Neutrophil (primary cell): ENCODE measurements around the gene ECSCR.
"Not testable (repeated sequence)": the region's sequence is repeated elsewhere in the genome, so short reads cannot be mapped to it uniquely, and the experiment has no call there.

ENCODE experiments used
- H3K27ac ChIP-seq: fragments of 200-600 bp; sonication (generic); 2 replicates; pipeline ENCODE4 v1.5.1; 2016; ENCODE audit warnings: mild to moderate bottlenecking, moderate library complexity
- H3K27me3 ChIP-seq: fragments of 200-600 bp; sonication (generic); 2 replicates; pipeline ENCODE4 v1.6.0; 2016; ENCODE audit warnings: mild to moderate bottlenecking
- H3K36me3 ChIP-seq: fragments of 200-600 bp; sonication (generic); 2 replicates; pipeline ENCODE4 v1.5.1; 2017
- H3K4me1 ChIP-seq, 2 experiments: fragments of 200-600 bp in 1 of 2; sonication (generic) in 1 of 2; 1 replicate in 1 of 2; 2 replicates in 1 of 2; pipeline versions ENCODE4 v1.5.1 to v1.6.1; 2013 to 2016; ENCODE audit warnings: low read depth in 1 of 2, low read length in 1 of 2, mild to moderate bottlenecking in 1 of 2, moderate library complexity in 1 of 2; ENCODE audit not compliant: control insufficient read depth in 1 of 2, insufficient read depth in 1 of 2
- H3K4me3 ChIP-seq, 2 experiments: fragments of 200-600 bp in 1 of 2; sonication (generic) in 1 of 2; 1 replicate in 1 of 2; 2 replicates in 1 of 2; pipeline ENCODE4 v1.5.1; 2013 to 2016; ENCODE audit warnings: low read depth in 1 of 2, low read length in 1 of 2, mild to moderate bottlenecking in 1 of 2, moderate library complexity in 1 of 2
- H3K9me3 ChIP-seq: fragments of 200-600 bp; sonication (generic); 2 replicates; pipeline ENCODE4 v1.5.1; 2016
- CTCF ChIP-seq: fragments of 200-600 bp; sonication (generic); IDR thresholded peaks from 2 replicates; pipeline ENCODE4 v1.5.1; 2016; ENCODE audit warnings: antibody characterized with exemption

Gene ECSCR

DNA sequence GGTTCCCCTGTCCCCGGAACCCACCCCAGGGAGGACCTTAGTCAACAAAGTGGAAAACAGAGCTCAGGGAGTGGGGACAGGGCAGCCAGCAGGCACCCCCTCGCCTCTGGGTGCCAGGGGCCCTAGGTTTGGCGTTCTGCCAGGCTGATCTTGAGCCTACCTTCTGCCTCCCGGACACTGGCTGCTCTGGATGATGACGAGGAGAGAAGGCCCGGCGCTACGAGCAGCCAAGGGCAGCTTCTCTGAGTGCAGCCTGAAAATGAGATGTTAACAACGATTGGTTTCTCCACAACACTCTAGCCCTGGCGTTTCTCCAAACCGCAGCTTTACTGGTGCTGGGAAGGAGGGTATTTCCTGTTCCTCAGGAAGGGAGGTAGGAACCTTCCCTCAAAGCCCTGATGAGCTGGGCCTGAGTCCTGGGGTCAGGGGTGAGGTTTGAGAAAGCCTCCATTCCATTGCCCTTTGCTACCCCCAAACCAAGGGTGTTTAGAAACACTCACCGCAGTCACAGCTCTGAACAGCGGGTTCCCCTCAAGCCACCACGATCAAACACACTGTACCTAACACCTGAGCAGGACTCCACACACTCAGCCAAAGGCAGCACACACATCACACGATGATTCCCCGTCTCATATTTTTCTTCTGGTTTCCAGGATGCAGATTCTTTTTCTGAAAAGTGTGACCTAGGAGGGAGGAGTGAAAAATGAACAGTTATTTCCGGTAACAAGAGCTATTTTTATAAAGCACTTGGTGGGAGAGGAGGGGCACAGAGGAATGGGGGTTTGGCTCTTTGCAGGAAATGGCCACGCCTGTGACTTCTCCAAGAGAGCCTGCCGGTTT, 19.7 kb upstream of the ECSCR start, which contains the start of gene STING1:
TSS of gene STING1 (minus strand) at position 709 of the 840 bp plus-strand sequence. CDS start 1,054 bp downstream, outside the sequence.
- no peak for TF ChIP-seq CTCF
- Histone ChIP-seq H3K9me3 (no peaks in the 10 kb centered on the region), H3K4me3 (peak within 1 kb of the TSS; percentile 42 to 47), H3K4me1 (peaks cover 26 to 27% of the 10 kb centered on the region in 2 experiments), H3K36me3 (no peaks in the 10 kb centered on the region), H3K27ac (peak within 1 kb of the TSS; percentile 74), H3K27me3 (no peaks in the 10 kb centered on the region)

DNA sequence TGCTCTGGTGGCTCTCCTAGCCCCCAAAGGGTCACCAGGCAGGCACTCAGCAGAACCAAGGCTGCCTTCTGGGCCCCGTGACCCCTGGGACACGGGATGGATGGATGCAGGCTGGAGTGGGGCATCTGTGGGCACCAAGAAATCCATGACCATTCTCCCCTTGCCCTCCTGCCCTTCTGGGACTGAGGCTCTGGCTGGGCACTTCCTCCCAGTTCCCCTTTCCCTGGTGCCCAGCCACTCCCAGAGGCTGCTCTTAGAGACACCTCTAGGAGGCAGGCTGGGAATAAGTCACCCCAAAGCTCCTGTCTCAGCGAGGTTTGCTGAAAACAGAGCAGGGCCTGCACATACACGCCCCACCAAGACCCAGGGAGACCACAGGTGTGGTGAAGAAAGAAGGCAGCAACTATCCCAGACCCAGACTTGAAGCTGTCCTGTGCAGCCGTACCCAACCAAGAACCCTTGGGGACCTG, 19.1 kb upstream of the ECSCR start:
- peaks cover 26 to 27% of the 10 kb centered on the region in 2 experiments for H3K4me1 ChIP-seq
- no peak for TF ChIP-seq CTCF
- H3K27me3 ChIP-seq = no peaks in the 10 kb centered on the region
- H3K36me3 ChIP-seq = no peaks in the 10 kb centered on the region
- peak overlapping the region; percentile 42 to 47 for H3K4me3 ChIP-seq
- no peaks in the 10 kb centered on the region for H3K9me3 ChIP-seq
- H3K27ac ChIP-seq = peak overlapping the region; percentile 74

DNA sequence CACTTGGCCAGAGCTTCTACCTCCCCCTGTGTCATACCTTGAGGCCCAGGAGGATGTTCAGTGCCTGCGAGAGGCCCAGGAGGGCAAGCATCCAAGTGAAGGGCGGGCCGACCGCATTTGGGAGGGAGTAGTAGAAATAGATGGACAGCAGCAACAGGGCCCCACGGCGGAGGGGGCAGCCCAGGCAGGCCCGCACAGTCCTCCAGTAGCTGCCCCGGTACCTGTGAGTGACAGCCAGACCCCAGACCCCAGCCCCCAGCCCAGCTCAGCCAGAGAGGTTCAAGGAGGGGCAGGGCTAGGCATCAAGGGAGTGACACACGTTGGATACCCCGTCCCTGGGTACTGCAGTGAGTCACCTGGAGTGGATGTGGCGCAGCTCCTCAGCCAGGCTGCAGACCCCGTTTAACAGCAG, 18.6 kb upstream of the ECSCR start:
- Histone ChIP-seq H3K36me3 (no peaks in the 10 kb centered on the region), H3K9me3 (no peaks in the 10 kb centered on the region), H3K4me1 (peaks cover 29% of the 10 kb centered on the region in 2 experiments), H3K27me3 (no peaks in the 10 kb centered on the region), H3K4me3 (peak overlapping the region; percentile 42 to 47), H3K27ac (peak overlapping the region; percentile 74)
- TF ChIP-seq CTCF = no peak

DNA sequence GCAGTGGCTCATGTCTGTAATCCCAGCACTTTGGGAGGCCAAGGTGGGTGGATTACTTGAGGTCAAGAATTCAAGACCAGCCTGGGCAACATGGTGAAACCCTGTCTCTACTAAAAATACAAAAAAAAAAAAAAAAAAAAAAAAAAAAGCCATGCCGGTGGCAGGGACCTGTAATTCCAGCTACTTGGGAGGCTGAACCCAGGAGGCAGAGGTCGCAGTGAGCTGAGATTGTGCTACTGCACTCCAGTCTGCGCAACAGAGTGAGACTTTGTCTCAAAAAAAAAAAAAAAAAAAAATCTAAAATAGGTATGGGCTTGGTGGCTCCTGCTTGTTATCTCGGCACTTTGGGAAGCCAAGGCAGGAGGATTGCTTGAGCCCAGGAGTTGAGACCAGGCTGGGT, 17.2 kb upstream of the ECSCR start:
- not testable (repeated sequence) for H3K36me3 ChIP-seq, H3K27ac ChIP-seq, H3K9me3 ChIP-seq, H3K27me3 ChIP-seq, H3K4me3 ChIP-seq
- peaks cover 43% of the 10 kb centered on the region in 2 experiments for H3K4me1 ChIP-seq

DNA sequence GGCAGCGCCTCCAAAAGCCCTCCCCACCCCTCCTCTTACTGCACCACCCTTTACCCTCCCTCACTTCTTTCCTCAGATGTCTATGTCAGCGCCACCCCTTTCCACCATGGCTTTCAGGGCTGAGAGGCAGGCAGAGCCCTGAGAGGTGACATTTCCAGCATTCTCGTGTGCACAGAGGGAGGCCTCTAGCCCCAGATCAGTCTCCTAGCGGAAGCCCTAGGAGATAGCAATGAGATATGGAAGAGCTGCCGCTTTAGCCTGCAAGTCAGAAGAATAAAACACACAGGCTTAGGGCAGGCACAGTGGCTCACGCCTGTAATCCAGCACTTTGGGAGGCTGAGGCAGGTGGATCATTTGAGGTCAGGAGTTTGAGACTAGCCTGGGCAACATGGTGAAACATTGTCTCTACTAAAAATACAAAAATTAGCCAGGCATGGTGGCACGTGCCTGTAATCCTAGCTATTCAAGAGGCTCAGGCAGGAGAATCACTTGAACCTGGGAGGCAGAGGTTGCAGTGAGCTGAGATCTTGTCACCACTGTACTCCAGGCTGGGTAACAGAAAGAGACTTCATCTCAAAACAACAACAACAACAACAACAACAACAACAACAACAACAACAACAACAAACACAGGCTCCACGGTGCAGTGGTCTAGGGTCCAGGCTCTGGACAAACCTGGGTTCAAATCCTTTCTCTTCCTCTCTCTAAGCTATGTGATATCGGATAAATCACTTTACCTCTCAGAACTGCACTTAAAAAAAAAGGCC, 16.3 kb upstream of the ECSCR start:
- H3K4me3 ChIP-seq, H3K36me3 ChIP-seq, H3K9me3 ChIP-seq, H3K27me3 ChIP-seq: not testable (repeated sequence)
- Histone ChIP-seq H3K4me1 (peaks cover 52% of the 10 kb centered on the region in 2 experiments), H3K27ac (peak overlapping the region; percentile 25)

DNA sequence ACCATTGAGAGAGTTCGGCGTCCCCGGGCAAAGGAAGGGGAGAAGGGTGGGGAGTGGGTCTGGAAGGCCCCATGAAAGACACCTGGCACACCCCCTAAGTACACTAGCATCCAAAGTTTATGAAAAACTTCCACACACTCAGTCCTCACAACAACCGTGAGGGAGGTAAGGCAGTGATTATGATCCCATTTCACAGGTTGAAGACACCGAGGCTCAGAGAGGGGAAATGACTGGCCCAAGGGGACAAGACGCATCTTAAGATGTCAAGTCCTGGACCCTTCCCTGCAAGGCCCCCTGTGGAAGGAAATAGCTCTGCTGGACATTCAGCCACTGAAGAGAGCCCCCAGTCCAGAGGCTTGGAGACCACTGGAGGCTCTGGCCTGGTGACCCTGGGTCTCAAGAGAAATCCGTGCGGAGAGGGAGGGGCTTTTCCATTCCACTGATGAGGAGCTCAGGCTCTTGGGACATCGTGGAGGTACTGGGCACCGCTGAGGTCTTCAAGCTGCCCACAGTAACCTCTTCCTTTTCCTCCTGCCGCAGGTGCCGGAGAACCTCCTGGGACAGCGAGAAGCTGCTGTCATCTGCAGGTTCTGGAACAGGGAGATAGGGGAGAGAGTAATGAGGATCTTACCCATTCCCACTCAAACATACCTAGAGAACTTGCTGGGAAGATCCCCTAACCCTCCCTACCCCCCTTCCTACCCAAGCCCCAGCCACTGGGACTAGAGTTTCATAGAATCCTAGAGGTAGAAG, 13.5 kb upstream of the ECSCR start:
- Histone ChIP-seq H3K4me1 (peaks cover 55 to 58% of the 10 kb centered on the region in 2 experiments), H3K27ac (no peak overlapping the region), H3K9me3 (no peaks in the 10 kb centered on the region), H3K4me3 (no peak overlapping the region), H3K27me3 (no peaks in the 10 kb centered on the region), H3K36me3 (no peaks in the 10 kb centered on the region)
- TF ChIP-seq CTCF = no peak
